HG03521 (cell line): ENCODE data around the gene KLK4.

Experiments used
- ATAC-seq: cut with Tn5 transposase; IDR thresholded peaks from one replicate; pipeline ENCODE4 v1.9.1; 2021; ENCODE audit warnings: mild to moderate bottlenecking, moderate library complexity; ENCODE audit not compliant: unreplicated experiment

Gene KLK4

GRCh38 chr19:50911206-50912101 is at the start of gene KLK4:
Gene KLK4, minus strand, starts transcription at chr19:50911395. Its CDS starts 657 bp downstream, at chr19:50910738.
- ATAC-seq = no peak

GRCh38 chr19:50959731-50960500 is 48.7 kb upstream of the KLK4 start:
- no peak for ATAC-seq

- ATAC-seq = no peak
Measured at GRCh38 chr19:50957587-50957986, 46.4 kb upstream of the KLK4 start.

- ATAC-seq = no peak
Measured at GRCh38 chr19:50952910-50953309, 41.7 kb upstream of the KLK4 start, which contains the start of gene KLK5. Gene KLK5, minus strand, starts transcription at chr19:50953038. Its CDS starts 381 bp downstream, at chr19:50952657.

- no peak for ATAC-seq
Measured at GRCh38 chr19:50949861-50950260, 38.7 kb upstream of the KLK4 start.

- ATAC-seq = no peak
Measured at GRCh38 chr19:50947123-50947522, 35.9 kb upstream of the KLK4 start.

GRCh38 chr19:50944795-50945194 is 33.6 kb upstream of the KLK4 start:
- ATAC-seq = no peak

- ATAC-seq = no peak
Measured at GRCh38 chr19:50943074-50943828, 32.1 kb upstream of the KLK4 start.

- no peak for ATAC-seq
Measured at GRCh38 chr19:50939596-50939995, 28.4 kb upstream of the KLK4 start.

GRCh38 chr19:50933640-50934039 is 22.4 kb upstream of the KLK4 start:
- no peak for ATAC-seq

GRCh38 chr19:50932690-50933083 is 21.5 kb upstream of the KLK4 start:
- ATAC-seq = no peak

- no peak for ATAC-seq
Measured at GRCh38 chr19:50932018-50932689, 21.0 kb upstream of the KLK4 start.

- ATAC-seq = no peak
Measured at GRCh38 chr19:50931023-50931422, 19.8 kb upstream of the KLK4 start.

GRCh38 chr19:50928831-50929230 is 17.6 kb upstream of the KLK4 start:
- no peak for ATAC-seq

- no peak for ATAC-seq
Measured at GRCh38 chr19:50926144-50926543, 14.9 kb upstream of the KLK4 start.

GRCh38 chr19:50925734-50926133 is 14.5 kb upstream of the KLK4 start:
- ATAC-seq = no peak

- no peak for ATAC-seq
Measured at GRCh38 chr19:50924586-50924985, 13.4 kb upstream of the KLK4 start.

GRCh38 chr19:50922317-50922853 is 11.2 kb upstream of the KLK4 start:
- no peak for ATAC-seq

GRCh38 chr19:50921426-50922316 is 10.5 kb upstream of the KLK4 start:
- no peak for ATAC-seq
